ENCODE data around the gene CHST1. TPM values are rescaled to one million over a fixed set of nuclear protein-coding genes. Genes with fewer than 3 reads are reported as not detected.

CHST1 gene
- total RNA-seq, 2 experiments from 2014 or later = not detected

DNA sequence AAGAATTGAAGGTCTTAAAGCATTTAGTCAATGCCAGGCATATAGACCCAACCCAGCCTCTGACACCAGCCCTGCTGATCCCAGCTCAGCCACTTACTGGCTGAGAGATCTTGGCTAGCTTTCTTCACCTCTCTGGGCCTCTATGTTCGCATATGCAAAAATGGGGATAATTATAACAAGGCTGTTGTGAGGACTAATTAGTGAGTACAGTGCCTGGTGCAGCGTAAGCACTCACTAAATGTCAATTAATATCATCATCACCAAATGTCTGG, 10.5 kb downstream of the CHST1 start:
- Histone ChIP-seq H2AFZ (ENCODE audit: low read length) (peak overlapping the region; percentile 56; the same call in 1 of the 2 replicates), H3K79me2 (ENCODE audit: insufficient read depth, low read depth, low read length) (no peaks in the 10 kb centered on the region), H3K9me2 (ENCODE audit: insufficient read depth, low read length) (no peaks in the 10 kb centered on the region), H3K4me2 (ENCODE audit: low read length) (peak overlapping the region; percentile 14; the same call in 1 of the 2 replicates), H3K4me1 (ENCODE audit: insufficient read depth, low read length, poor library complexity, severe bottlenecking) (peaks cover 5% of the 10 kb centered on the region), H3K36me3 (ENCODE audit: insufficient read depth, low read length) (no peaks in the 10 kb centered on the region), H3K4me3 (ENCODE audit: low read depth, low read length, poor library complexity, severe bottlenecking) (no peak overlapping the region), H3K27ac (ENCODE audit: low read depth, low read length, poor library complexity, severe bottlenecking) (no peak overlapping the region), H4K20me1 (ENCODE audit: insufficient read depth, low read length) (no peaks in the 10 kb centered on the region), H3K9me3 (ENCODE audit: low read length) (no peaks in the 10 kb centered on the region)
- CTCF ChIA-PET (ENCODE audit: unreplicated experiment) = interaction anchor here (0.8 to 2.0 kb wide), 2 partner anchors 9 to 116 kb away, joined by 3 to 6 read pairs; no protein-coding TSS in a partner anchor
- BruUV-seq (replicated peaks) = no TSS peak
- POLR2A ChIA-PET = no interaction called here
- intact Hi-C loops (cut with micrococcal nuclease; ENCODE audit: unreplicated experiment) = loop anchor here (1.0 kb wide), 1 partner anchor 284 kb away; no protein-coding TSS in a partner anchor
- DNase-seq (ENCODE audit: low spot score) = no peak
- no peak for TF ChIP-seq EZH2phosphoT487 (IDR thresholded peaks at IDR 0.05; ENCODE audit: borderline replicate concordance, low read depth, low read length)
- TF ChIP-seq, protein P1, sequence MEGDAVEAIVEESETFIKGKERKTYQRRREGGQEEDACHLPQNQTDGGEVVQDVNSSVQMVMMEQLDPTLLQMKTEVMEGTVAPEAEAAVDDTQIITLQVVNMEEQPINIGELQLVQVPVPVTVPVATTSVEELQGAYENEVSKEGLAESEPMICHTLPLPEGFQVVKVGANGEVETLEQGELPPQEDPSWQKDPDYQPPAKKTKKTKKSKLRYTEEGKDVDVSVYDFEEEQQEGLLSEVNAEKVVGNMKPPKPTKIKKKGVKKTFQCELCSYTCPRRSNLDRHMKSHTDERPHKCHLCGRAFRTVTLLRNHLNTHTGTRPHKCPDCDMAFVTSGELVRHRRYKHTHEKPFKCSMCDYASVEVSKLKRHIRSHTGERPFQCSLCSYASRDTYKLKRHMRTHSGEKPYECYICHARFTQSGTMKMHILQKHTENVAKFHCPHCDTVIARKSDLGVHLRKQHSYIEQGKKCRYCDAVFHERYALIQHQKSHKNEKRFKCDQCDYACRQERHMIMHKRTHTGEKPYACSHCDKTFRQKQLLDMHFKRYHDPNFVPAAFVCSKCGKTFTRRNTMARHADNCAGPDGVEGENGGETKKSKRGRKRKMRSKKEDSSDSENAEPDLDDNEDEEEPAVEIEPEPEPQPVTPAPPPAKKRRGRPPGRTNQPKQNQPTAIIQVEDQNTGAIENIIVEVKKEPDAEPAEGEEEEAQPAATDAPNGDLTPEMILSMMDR (conservative IDR thresholded peaks at IDR 0.05; ENCODE audit: low read length) = no peak

DNA sequence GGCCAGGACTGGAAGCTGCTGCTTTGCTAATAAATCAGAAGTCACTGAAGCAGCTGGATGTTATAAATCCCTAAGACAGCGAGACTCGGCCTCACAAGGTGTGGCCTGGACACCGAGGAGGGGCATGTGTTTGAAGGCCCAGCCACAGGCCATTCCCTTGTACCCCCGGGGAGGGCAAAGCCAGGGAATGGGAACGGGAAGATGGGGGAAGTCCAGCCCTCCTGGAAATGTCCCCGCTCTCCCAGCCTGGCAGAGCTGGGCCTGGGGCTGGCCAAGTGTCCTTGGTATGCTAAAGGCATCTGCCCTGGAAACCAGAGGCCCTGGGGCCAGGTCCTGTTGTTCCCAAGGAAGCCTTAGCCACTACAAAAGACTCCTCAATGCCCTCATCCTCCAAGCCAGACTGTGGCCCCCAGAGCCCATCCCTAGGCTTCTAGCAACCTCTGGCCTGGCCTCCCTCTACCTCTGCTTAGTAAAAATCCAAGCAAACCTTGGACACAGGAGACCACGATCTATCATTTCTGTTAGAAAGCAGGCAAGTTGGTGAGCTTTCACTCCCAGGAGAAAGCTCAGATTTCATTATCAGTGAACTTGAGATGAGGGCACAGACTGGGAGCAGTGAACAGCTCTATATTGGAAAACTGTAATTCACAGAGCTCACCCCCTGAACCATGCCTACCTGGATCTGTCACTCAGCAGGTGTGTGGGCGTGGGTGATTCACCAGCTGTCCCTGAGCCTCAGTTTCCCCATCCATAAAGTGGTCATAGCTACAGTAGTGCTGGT, 11.0 kb downstream of the CHST1 start:
- no peak overlapping the region for H3K27ac ChIP-seq (ENCODE audit: low read depth, low read length, poor library complexity, severe bottlenecking)
- H2AFZ ChIP-seq (ENCODE audit: low read length) = peak overlapping the region; percentile 56; the same call in 1 of the 2 replicates
- ChIA-PET POLR2A (interaction anchor here (0.5 kb wide), 1 partner anchor 15 kb away, joined by 5 read pairs; no protein-coding TSS in a partner anchor), CTCF (ENCODE audit: unreplicated experiment) (interaction anchor here (0.6 to 2.0 kb wide), 3 partner anchors 8 to 676 kb away, joined by 3 to 6 read pairs (median 3); no protein-coding TSS in a partner anchor)
- TF ChIP-seq, protein P1 (conservative IDR thresholded peaks at IDR 0.05; ENCODE audit: low read length) = no peak
- TF ChIP-seq EZH2phosphoT487 (IDR thresholded peaks at IDR 0.05; ENCODE audit: borderline replicate concordance, low read depth, low read length) = no peak
- no peak for DNase-seq (ENCODE audit: low spot score)
- H4K20me1 ChIP-seq (ENCODE audit: insufficient read depth, low read length) = no peaks in the 10 kb centered on the region
- H3K4me1 ChIP-seq (ENCODE audit: insufficient read depth, low read length, poor library complexity, severe bottlenecking) = peaks cover 5% of the 10 kb centered on the region
- H3K79me2 ChIP-seq (ENCODE audit: insufficient read depth, low read depth, low read length) = no peaks in the 10 kb centered on the region
- H3K9me3 ChIP-seq (ENCODE audit: low read length) = no peaks in the 10 kb centered on the region
- H3K36me3 ChIP-seq (ENCODE audit: insufficient read depth, low read length) = no peaks in the 10 kb centered on the region
- no TSS peak for BruUV-seq (replicated peaks)
- H3K4me3 ChIP-seq (ENCODE audit: low read depth, low read length, poor library complexity, severe bottlenecking) = no peak overlapping the region
- intact Hi-C loops (cut with micrococcal nuclease; ENCODE audit: unreplicated experiment) = loop anchor here (1.0 kb wide), 1 partner anchor 283 kb away; no protein-coding TSS in a partner anchor
- no peaks in the 10 kb centered on the region for H3K9me2 ChIP-seq (ENCODE audit: insufficient read depth, low read length)
- no peak overlapping the region for H3K4me2 ChIP-seq (ENCODE audit: low read length)

DNA sequence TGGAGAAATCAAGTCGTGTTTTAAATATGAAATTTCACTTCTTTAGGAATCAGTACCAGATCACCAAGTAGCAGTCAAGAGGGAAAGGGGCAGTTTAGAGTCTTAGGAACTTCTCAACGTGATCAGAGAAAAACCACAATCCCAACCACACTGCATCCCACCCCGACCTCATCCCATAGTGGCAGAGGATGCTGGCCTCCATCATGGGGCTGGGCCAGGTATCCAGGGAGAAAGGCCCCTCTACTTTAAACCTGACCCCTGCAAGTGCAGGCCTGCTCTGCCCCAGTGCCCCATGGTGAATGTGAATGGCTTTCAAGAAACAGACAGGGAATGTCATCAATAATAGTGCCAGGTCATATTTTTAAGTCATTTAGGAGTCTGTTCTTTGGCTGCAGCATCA, 12.1 kb downstream of the CHST1 start:
- intact Hi-C loops (cut with micrococcal nuclease; ENCODE audit: unreplicated experiment) = no loop called here
- Histone ChIP-seq H2AFZ (ENCODE audit: low read length) (no peak overlapping the region), H3K36me3 (ENCODE audit: insufficient read depth, low read length) (no peaks in the 10 kb centered on the region), H3K9me3 (ENCODE audit: low read length) (no peaks in the 10 kb centered on the region), H3K4me2 (ENCODE audit: low read length) (no peak overlapping the region), H3K9me2 (ENCODE audit: insufficient read depth, low read length) (no peaks in the 10 kb centered on the region), H3K4me1 (ENCODE audit: insufficient read depth, low read length, poor library complexity, severe bottlenecking) (peaks cover 5% of the 10 kb centered on the region), H3K79me2 (ENCODE audit: insufficient read depth, low read depth, low read length) (no peaks in the 10 kb centered on the region), H3K4me3 (ENCODE audit: low read depth, low read length, poor library complexity, severe bottlenecking) (no peak overlapping the region), H3K27ac (ENCODE audit: low read depth, low read length, poor library complexity, severe bottlenecking) (no peak overlapping the region), H4K20me1 (ENCODE audit: insufficient read depth, low read length) (no peaks in the 10 kb centered on the region)
- ChIA-PET CTCF (ENCODE audit: unreplicated experiment) (no interaction called here), POLR2A (no interaction called here)
- no TSS peak for BruUV-seq (replicated peaks)
- DNase-seq (ENCODE audit: low spot score) = no peak
- TF ChIP-seq, protein P1 (conservative IDR thresholded peaks at IDR 0.05; ENCODE audit: low read length) = no peak
- TF ChIP-seq EZH2phosphoT487 (IDR thresholded peaks at IDR 0.05; ENCODE audit: borderline replicate concordance, low read depth, low read length) = no peak

Data from OCI-LY7 (cell line).